Astrocyte (in vitro differentiated cells and primary cell): ENCODE results near the gene ANKS1A.
"Not testable (repeated sequence)": the region's sequence is repeated elsewhere in the genome, so short reads cannot be mapped to it uniquely, and the experiment has no call there.

Experiments
- EZH2 ChIP-seq: IDR thresholded peaks from 2 replicates; pipeline ENCODE4 v1.6.1; 2012; ENCODE audit warnings: mild to moderate bottlenecking, low read length, inconsistent platforms; ENCODE audit not compliant: insufficient read depth
- TF ChIP-seq, protein P1 (sequence below): IDR thresholded peaks from 2 replicates; pipeline ENCODE4 v1.5.1; 2011; ENCODE audit warnings: low read depth, mild to moderate bottlenecking, inconsistent platforms, low read length, moderate library complexity; ENCODE audit not compliant: insufficient read depth

DNA sequence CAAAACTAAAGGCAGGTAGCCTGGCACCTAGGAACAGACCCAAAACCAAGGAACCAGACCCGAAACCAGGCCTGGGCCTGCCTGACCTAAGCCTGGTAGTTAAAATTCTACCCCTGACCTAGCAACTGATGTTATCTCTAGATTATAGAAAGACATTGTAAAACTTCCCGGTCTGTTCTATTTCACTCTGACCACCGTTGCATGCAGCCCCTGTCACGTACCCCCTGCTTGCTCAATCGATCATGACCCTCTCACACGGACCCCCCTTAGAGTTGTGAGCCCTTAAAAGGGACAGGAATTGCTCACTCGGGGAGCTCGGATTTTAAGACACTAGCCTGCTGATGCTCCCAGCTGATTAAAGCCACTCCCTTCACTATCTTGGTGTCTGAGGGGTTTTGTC lies 109.4 kb downstream of the ANKS1A start:
- TF ChIP-seq, protein P1, sequence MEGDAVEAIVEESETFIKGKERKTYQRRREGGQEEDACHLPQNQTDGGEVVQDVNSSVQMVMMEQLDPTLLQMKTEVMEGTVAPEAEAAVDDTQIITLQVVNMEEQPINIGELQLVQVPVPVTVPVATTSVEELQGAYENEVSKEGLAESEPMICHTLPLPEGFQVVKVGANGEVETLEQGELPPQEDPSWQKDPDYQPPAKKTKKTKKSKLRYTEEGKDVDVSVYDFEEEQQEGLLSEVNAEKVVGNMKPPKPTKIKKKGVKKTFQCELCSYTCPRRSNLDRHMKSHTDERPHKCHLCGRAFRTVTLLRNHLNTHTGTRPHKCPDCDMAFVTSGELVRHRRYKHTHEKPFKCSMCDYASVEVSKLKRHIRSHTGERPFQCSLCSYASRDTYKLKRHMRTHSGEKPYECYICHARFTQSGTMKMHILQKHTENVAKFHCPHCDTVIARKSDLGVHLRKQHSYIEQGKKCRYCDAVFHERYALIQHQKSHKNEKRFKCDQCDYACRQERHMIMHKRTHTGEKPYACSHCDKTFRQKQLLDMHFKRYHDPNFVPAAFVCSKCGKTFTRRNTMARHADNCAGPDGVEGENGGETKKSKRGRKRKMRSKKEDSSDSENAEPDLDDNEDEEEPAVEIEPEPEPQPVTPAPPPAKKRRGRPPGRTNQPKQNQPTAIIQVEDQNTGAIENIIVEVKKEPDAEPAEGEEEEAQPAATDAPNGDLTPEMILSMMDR, result not testable (repeated sequence)
- TF ChIP-seq EZH2, result not testable (repeated sequence)
